Measurements from ENCODE around the gene PGM2.

Gene PGM2

GRCh38 chr4:37864786-37865185 is 38.3 kb downstream of the PGM2 start:
- DNase-seq (ENCODE audit: low spot score), result no peak

GRCh38 chr4:37865450-37865849 is 39.0 kb downstream of the PGM2 start:
- DNase-seq (ENCODE audit: low spot score), result no peak

GRCh38 chr4:37867102-37867501 is 40.6 kb downstream of the PGM2 start:
- no peak for DNase-seq (ENCODE audit: low spot score)

- DNase-seq (ENCODE audit: low spot score), result no peak
Observed at GRCh38 chr4:37868238-37868637, 41.8 kb downstream of the PGM2 start.

GRCh38 chr4:37872310-37872988 is 46.0 kb downstream of the PGM2 start:
- DNase-seq (ENCODE audit: low spot score), result no peak

GRCh38 chr4:37873386-37873785 is 46.9 kb downstream of the PGM2 start:
- no peak for DNase-seq (ENCODE audit: low spot score)

- DNase-seq (ENCODE audit: low spot score), result no peak
Observed at GRCh38 chr4:37876156-37876555, 49.7 kb downstream of the PGM2 start.

- no peak for DNase-seq (ENCODE audit: low spot score)
Observed at GRCh38 chr4:37879365-37879764, 52.9 kb downstream of the PGM2 start.

GRCh38 chr4:37881811-37882210 is 55.3 kb downstream of the PGM2 start:
- no peak for DNase-seq (ENCODE audit: low spot score)

- no peak for DNase-seq (ENCODE audit: low spot score)
Observed at GRCh38 chr4:37882665-37883296, 56.3 kb downstream of the PGM2 start.

- no peak for DNase-seq (ENCODE audit: low spot score)
Observed at GRCh38 chr4:37884855-37885487, 58.5 kb downstream of the PGM2 start.

GRCh38 chr4:37885496-37885895 is 59.0 kb downstream of the PGM2 start:
- no peak for DNase-seq (ENCODE audit: low spot score)

GRCh38 chr4:37889849-37890800 is 63.6 kb downstream of the PGM2 start:
- no peak for DNase-seq (ENCODE audit: low spot score)

- no peak for DNase-seq (ENCODE audit: low spot score)
Observed at GRCh38 chr4:37890801-37891259, 64.3 kb downstream of the PGM2 start, which contains the start of gene TBC1D1. TBC1D1 (plus strand) TSS chr4:37891084; CDS start chr4:37902096, 11,012 bp downstream.

- DNase-seq (ENCODE audit: low spot score), result no peak
Observed at GRCh38 chr4:37891260-37892159, 65.0 kb downstream of the PGM2 start.

- no peak for DNase-seq (ENCODE audit: low spot score)
Observed at GRCh38 chr4:37892641-37893040, 66.2 kb downstream of the PGM2 start.

- DNase-seq (ENCODE audit: low spot score), result no peak
Observed at GRCh38 chr4:37893164-37893563, 66.7 kb downstream of the PGM2 start.

GRCh38 chr4:37895271-37895670 is 68.8 kb downstream of the PGM2 start:
- DNase-seq (ENCODE audit: low spot score), result no peak

- DNase-seq (ENCODE audit: low spot score), result no peak
Observed at GRCh38 chr4:37896206-37896860, 69.8 kb downstream of the PGM2 start.

- no peak for DNase-seq (ENCODE audit: low spot score)
Observed at GRCh38 chr4:37902212-37902611, 75.7 kb downstream of the PGM2 start.

Data from kidney capillary endothelial cell (primary cell).